ENCODE measurements around the gene SLC25A13.

DNA sequence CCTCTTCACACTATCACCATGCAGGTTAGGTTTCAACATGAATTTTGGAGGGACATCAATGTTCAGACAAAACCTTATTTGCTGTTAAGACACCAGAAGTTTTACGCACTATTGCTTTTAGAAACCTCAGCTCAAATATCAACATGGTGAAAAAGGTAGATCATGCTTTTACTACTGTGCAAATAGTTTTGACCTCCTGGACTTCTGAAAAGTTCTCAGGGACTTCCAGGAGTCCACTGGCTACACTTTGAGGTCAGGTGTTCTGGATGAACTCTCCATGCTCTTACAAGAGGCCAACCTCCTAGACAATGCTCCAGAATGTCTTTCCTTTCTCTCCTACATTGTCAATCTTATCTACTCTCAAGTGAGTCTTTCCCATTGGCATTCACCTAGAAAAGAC is 55.9 kb downstream of the SLC25A13 start:
- no peak for TF ChIP-seq GABPA (IDR thresholded peaks at IDR 0.05; ENCODE audit: low read depth)
- TF ChIP-seq, protein P1, sequence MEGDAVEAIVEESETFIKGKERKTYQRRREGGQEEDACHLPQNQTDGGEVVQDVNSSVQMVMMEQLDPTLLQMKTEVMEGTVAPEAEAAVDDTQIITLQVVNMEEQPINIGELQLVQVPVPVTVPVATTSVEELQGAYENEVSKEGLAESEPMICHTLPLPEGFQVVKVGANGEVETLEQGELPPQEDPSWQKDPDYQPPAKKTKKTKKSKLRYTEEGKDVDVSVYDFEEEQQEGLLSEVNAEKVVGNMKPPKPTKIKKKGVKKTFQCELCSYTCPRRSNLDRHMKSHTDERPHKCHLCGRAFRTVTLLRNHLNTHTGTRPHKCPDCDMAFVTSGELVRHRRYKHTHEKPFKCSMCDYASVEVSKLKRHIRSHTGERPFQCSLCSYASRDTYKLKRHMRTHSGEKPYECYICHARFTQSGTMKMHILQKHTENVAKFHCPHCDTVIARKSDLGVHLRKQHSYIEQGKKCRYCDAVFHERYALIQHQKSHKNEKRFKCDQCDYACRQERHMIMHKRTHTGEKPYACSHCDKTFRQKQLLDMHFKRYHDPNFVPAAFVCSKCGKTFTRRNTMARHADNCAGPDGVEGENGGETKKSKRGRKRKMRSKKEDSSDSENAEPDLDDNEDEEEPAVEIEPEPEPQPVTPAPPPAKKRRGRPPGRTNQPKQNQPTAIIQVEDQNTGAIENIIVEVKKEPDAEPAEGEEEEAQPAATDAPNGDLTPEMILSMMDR (IDR thresholded peaks at IDR 0.05; ENCODE audit: insufficient read depth, low read length), result no peak
- TF ChIP-seq POLR2AphosphoS5 (IDR thresholded peaks at IDR 0.05; ENCODE audit: low read depth), result no peak
- no peak for TF ChIP-seq REST (IDR thresholded peaks at IDR 0.05; ENCODE audit: insufficient replicate concordance, low read depth)
- no peak for TF ChIP-seq SPI1 (IDR thresholded peaks at IDR 0.05; ENCODE audit: borderline replicate concordance, low read depth)

Data from HL-60 (cell line).